CD4-positive, alpha-beta T cell treated with Interferon gamma for 1 hour (primary cell): ENCODE measurements around the gene RPS21.

Experiments
- DNase-seq: peaks from one replicate; pipeline ENCODE4 v3.0.0-alpha.2; 2020

Gene RPS21

DNA sequence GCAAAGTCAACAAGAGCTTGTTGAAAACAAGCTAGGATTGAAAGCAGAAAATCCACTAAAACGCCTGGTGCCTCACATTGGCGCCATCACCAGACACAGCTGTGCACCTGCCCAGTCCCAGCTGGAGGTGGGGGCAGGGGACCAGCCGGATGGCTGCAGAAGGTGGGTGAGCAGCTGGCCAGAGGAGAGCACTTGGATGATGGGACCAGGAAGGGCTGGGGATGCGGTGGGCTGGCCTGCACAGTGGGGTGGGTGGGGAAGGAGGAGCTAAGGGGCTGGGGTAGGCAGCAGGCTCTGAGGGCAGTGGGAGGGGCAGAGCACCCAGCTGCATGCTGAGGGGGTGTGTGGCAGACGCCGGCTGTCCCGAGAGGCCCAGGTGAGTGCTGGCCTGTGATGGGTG is 13.1 kb downstream of the RPS21 start:
- DNase-seq, result no peak

DNA sequence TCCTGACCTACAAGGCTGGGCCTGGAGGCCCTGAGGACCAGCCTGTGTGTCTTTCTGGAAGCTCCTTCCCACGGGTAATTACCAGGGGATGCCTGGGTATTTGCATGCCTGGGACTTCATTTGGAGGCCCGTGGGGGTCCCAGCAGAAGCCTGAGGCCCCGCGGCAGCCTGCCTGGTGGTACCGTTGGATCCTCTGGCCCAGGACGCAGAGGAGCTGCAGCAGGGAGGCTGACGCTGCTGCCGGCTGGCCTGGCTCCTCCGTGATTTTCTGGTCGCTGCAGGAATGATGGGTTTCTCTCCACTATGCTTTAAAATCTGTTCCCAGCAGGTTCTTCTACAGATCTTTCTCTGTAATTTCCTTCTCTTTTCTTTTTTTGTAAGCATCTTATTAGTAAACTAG is 13.6 kb downstream of the RPS21 start:
- no peak for DNase-seq

DNA sequence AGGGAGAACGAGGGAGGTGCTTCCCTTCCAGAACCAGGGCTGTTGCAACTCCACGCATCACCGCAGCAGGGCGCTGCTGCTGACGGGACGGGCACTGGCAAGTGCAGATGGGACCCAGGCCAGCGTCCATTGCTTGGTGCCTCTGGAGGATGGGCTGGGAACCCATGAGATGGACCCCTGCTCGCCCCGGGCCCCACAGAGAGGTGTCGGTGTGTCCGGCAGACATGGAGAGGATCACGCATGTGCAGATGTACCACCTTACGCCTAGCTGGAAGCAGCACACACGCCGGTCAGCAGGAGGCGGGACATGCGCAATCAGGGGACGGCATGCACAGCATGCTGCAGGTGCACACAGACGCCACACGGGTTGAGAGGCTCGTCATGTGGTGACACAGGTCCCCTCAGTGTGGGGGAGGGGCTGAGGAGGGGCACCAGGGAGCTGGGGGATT is 14.5 kb downstream of the RPS21 start:
- no peak for DNase-seq

DNA sequence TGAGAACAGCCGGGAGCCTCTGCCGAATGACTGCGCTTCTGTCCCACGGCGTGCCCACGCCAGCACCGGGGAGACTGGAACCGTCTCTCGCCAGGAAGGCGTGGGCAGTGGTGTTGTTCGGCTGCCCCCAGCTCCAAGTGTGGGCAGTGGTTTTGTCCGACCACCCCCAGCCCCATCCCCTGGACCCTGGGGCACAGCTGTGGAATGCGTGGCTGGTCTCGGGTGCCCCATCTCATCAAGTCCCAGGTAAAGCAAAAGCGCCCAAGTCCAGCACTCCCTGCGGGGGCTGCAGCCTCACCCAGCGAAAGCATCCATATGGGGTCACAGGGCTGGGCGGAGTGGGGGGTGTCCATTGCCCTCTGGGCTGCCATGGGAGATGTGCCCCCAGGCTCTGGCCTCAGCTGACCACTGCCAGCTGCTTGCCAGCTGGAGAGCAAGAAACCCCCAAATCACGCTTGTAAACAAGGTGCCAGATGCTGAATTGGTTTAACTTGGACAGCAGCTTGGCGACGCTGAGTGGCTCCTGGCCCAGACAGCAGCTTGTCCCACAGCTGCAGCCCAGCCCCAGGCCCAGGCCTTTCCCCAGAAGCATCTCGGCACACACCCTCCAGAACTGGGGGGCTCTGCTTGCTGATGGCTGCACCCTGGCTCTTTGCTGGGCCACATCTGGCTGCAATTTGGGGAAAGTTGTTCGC is 15.7 kb downstream of the RPS21 start:
- no peak for DNase-seq

DNA sequence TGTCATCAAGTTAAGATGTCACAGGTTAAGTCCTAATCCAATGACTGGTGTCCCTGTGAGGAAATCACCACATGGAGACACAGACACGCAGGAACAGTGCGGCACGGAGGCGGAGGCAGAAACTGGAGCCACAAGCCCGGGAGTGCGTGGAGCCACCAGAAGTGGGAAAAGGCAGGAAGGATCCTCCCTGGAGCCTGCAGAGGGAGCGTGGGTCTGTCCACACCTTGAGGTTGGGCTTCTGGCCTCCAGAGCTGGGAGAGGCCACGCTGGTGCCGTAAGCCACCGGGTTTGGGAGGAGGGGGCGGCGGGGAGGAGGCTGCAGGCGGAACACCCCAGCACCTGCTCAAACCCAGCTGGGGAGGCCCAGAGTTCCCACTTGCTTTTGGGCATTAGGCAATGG is 16.4 kb downstream of the RPS21 start:
- no peak for DNase-seq

DNA sequence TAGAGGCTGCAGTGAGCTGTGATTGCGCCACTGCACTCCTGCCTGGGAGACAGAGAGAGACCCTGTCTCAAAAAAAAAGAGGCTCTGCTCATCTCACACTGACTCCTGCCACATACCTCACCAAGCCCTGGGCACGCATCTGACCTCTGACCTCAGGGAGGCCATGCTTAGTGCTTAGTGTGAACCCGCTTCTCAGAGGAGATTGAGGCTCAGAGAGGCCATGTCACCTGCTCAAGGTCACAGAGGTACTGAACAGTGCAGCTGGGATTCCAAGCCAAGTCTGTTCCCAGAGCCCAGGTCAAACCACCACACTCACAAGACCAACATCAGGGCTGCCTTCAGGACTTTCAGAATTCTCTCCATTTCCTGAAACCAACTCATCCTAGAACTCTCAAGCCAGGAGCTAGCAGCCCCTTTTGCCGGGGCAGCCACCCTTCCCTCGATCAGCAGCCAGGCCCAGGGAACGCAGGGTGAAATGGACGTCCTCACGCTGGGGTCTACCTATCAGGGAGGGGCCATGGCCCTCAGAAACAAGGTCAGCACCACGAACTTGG is 17.3 kb downstream of the RPS21 start:
- DNase-seq, result no peak

DNA sequence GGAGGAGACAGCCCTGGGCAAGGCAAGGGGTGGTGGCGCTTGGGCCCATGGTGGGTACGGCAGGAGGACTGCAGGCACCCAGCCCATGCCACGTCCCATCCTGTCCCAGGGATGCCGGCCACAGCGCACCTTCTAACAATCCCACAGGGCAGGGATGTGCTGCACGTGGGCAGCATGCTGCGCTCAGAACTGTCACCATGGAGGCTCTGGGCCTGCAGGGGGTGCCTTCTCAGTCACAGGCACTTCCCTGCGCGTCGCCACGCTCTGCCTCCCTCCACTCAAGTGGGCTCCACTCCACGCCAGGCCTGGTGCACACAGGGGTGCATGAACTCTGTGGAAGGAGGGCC is 17.8 kb downstream of the RPS21 start:
- DNase-seq, result no peak

DNA sequence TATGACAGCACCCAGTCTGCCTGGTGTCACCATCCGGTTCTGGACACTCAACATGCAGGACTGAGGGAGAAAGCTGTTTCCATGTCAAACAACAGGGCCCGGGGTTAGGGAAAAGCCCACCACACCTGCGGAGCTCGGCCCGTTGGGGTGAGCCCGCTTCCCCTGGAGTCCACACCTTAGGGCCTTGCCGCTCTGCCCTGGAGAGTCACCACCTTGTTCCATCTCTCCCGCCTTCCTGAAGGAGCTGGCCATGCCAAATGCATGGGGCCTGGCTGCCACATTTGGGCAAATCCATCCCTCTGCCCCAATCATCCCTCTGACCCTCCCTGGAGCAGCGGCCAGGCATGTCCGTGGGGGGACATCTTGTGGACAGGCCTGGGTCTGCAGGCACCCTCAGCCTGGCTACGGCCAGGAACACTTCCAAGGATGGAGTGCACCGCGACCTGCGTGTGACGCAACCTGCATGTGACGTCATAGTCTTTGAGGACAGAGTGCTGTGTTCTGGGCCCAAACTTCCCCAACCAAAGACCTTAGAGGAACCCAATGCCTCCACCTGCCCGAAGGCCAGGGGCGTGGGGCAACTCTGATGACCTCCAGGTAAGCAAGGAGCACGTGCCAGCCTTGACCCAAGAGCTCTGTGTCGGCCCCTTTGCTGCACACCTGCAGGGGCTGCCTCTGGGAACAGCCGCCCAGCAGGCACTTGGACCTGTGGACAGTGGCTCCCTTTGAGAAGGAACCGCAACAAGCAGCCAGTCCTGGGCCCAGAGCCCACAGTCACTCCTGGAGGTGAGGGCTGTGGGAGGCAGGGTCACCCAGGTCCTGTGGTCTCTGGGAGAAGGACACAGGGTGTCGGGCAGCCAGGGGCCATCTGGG is 18.4 kb downstream of the RPS21 start:
- no peak for DNase-seq

DNA sequence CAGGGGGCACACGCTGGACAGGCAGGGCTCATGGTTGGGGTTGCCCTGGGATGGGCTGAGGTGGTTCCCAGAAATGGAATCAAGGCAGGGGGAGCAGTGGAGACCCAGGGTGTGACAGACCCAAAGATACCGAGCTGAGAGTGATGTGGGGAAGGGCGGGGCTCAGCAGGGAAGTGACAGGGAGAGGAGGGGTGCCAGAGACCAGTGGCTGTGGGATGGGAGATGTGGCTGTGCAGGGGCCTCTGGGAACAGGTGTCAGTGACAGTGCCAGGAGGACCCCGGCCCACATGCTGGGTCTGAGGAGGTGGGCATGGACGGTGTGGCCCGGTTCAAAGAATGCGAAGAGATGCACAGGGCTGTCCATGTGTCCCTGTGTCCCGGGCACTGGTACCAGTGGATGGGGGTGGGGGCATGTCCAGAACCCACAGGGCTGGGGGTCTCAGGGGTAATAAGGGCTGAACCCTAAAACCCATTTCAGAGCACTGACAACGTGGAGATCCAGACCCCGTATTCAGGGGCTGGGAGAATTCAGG is 19.1 kb downstream of the RPS21 start:
- no peak for DNase-seq

DNA sequence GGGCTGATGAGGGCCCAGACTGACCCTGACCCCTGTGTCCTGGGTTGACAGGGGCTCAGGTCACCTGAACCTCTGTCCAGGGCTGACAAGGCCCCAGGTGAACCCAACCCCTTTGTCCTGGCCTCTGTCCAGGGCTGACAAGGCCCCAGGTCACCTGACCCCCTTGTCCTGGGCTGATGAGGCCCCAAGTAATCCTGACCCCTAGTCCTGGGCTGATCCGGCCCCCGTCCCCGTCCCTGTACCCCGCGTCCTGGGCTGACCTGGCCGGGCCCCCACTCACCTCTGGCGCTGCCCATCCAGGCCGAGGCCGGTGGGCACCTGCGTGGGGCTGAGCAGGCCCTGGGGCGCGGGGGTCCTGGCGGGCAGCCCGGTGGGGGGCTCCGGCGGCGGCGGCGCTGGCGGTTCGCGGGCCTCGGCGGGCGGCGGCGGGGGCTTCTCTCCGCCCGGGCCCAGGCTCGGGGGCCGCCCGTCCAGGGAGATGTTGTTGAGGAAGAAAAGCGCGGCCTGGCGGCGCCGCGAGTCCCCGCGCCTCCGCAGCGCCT is 19.8 kb downstream of the RPS21 start:
- no peak for DNase-seq

DNA sequence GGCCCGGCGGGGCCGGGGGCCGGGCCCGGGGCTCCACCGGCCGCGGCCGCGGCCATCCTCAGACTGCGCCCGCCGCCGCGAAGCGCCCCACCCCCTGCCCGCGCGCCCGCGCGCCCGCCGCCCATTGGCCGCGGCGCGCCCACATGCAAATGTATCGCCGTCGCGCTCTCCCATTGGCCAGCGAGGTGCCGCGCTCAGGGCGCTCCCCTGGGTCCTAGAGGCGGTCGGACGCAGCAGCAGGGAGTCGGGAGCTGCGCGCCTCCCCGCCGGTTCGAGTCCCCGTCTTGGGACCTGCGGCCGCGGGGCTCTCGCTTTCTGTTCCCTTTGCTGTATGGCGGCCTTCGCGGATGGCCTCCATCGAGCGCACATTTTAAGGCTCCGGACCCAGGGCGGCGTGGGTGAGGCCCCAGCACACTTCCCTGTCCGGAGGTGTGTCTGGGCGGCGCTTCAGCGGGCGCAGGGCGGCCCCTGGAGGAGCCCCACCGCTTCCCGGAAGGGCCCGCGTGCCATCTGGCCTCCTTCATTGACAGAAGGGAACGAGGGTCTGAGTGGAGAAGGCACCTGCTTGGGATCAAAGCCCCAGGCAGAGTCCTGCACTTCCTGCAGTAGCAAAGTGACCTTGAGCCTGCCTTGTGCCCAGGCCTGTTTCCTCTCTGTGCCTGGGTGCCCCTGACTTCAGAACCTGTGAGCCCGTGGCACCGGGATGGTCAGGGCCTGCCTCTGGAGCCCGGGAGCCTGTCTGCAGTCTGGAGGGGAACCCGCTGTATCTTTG is 20.5 kb downstream of the RPS21 start, which contains the start of gene CABLES2:
Gene CABLES2, minus strand, starts transcription at position 65 of the 772 bp plus-strand sequence. Its CDS starts 9 bp downstream, at position 56.
- peak; percentile 92 for DNase-seq

DNA sequence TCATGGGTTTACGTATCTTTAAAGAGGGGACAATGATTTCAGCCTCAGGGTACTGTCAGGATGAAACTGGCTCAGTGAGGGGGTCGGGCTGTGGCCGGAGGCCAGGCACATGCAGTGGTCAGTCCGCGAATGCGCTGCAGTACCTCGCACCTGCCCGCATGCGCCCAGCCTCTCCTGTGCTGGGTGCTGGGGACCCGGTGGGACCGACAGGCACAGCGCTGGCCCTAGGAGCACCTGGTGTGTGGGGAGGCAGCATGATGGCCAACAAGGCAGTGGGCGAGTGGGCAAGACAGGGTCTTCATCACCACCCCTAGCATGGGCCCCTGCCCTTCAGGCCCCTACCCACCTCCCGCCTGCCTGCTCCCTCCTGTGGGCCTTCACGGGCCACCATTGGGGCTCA is 21.2 kb downstream of the RPS21 start:
- no peak for DNase-seq

DNA sequence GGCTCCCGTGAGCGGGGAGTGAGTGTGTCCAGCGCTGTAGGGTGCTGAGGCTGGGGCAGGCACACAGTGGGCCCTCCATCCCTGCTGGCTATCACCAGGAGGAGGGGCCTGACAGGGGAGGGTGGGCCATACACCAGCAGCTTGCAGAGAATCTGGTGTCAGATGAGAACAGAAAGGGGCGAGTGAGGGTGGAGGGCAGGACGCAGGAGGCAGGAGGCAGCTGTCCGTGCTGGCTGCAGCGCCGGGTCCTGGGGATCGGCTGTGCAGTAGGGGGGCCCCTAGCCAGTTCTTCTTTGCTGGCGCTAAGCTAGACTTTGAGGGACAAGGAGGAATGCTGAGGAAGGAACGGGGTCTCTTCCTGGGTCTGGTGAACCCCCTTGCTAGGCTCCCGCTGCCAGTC is 21.7 kb downstream of the RPS21 start:
- no peak for DNase-seq

DNA sequence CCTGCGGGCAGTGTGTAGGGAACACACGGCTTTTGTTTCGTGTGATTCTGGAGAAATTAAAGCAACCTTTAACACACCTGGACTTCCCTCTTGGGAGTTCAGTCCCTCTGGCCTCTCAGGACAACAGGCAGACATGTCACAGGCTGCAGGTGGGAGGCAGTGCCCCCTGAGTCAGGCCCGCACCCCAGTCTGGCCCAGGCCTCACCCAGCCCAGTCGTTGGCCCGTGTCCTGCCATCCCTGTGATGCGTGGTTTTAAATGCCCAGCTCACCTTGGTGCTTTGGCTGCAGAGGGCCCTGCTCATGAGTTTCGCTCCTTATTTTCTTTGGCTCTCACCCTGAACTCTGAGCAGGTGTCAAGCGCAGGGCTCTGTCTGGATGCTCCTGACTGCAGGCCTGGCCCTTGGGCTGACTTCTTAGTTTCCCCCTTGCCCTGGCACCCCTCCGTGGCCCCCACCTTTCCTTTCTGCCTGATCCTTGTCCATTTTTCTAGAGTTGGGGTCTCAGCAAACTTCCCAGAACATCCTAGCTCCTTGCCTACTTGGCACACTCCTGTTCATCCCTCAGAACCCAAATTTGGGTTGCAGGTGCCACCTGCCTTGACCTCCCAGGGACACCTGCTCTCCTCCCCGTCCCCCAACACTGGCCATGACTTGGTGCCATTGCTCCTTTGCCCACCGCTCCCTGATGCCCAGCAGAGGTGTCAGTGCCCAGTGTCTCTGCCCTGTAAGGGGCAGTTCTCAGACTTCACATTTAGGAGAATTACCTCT is 22.4 kb downstream of the RPS21 start:
- DNase-seq, result no peak

DNA sequence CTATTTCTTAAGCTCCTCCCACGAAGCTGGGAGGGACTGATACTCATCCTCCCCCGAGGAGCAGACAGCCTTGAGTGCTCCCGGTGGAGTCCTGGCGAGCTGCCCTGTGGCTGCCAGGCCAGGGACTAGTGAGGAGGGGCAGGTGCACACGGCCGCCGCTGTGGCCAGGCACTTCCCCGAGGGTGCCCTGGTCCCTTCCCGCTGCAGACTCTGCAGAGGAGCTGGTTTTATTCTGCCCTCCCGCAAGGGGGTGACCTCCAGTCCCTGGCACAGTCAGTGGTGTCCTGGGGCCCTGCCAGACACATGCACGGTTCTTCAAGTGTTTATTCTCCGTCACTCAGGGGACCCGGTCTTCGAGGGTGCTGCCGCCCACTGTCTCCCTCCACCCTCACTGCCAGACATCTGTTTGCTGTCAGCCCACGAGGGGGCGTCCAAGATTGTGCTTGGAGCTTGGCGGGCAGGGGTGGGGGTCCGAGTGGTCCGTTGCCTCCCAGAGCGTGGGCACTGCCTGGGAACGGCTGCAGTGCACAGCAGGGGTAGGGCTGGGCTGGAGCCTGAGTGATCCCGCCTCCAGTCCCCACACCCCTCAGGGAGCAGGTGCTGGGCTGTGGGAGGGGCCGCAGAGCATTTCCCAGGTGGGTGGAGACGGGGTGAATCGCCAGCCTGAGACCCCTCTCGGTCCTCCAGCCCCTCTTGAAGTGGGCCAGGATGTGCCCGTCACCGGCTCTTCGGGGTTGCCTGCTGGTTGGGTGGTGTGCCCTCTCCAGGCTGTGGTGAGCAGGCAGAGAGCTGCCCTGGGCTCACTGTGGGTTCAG is 23.2 kb downstream of the RPS21 start:
- DNase-seq, result peak; percentile 25

DNA sequence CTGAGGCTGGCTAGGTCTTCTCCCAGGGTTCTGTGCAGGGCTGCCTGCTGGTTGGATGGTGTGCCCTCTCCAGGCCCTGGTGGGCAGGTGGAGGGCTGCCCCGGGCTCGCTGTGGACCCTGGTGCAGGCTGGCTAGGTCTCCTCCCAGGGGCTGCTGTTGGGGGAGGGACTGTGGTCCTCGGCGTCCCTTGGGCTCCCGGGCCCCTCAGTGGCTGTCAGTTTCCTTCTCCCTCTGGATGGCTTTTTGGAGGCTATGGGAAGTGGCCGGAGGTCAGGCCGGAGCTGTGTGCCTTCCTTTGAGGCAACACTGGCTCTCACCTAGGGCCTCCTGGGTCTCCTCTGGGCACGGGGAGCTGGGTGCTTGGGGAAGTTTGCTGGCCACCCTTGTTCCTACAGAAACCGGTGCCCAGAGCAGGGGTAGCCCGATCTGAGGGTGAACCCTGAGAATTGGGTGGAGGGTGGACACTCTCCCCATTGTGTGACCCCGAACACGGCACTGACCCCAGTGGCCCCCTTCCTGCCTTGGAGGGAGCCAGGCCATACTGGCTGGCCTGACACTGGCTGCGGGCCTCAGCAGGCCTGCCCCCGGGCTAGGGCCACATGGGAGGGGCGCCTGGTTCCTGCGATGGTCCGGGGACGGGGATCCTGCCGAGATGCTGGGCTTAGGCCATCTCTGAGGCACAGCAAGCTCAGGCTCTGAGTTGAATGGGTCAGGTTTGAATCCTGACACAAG is 24.0 kb downstream of the RPS21 start:
- no peak for DNase-seq

DNA sequence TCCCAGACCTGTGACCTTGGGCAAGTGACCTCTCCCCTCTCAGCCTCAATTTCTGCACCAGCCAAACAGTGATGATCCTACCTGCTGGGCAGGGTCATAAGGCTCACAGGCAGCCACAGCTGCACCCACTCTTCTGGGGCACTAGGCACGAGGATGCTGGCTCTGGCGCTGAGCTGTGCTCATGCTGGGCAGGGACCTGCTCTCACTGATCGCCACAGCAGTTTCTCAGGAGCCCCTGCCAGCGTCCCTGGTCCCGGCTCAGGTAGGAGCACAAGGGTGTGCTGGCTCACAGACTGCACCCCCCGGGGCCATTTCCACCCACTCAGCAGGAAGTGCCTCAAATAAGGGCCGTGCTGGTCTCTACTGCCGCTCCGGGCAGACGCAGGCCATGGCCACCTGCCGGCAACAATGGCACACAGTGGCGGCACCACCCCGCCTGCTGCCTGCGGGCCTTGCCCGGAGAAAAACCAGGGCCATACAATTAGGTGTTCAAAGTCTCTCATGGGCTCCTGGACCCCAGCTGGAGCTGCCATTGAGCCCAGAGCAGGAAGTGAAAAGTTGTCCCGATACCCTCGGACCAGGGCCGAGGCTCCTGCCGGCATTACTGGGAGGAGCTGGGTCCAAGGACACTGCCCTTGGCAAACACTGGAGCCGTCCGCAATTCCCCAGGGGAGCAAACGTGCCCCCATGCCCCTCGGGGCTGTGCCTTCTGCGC is 24.7 kb downstream of the RPS21 start:
- no peak for DNase-seq

DNA sequence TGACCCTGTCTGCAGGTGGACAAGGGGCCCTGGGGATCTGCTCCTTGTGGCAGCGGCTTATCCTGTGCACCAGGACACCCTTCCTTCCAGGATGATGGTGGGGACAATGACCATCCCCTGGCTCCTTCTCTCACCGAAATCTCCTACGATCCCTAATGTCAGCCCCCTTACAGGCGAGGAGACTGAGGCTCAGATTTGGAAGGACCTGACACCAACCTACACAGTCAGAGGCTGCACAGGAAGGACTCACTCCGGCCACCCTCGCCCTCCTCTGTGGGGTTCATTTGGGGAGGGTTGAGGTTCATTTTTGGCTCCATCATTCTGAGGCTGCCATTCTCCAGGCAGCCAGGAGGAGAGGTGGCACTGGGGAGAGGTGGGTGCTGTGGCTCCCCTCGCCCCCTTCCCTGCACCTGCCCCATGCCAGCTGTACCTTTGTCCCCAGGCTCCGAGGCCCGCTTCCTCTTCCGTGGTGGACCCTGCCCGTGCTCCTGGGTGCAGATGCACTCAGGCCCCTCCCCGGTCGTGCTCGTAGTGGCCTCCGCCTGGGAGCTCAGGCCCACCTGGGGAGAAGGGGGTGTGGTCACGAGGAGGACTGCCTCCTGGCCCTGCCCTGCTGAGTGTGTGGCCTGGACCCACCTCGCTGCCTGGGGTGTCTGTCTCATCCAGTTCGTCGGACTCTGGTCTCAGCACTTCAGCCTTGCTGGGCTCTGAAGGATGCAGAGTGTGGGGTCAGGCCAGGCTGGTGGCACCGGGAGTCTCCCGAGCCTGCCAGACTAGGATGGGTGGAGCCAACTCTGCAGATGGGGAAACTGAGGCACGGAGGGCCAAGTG is 25.5 kb downstream of the RPS21 start:
- no peak for DNase-seq
